Subcutaneous abdominal adipose tissue (tissue), 5 donors: ENCODE data around the gene FGF9.

Experiments used
- H3K27ac ChIP-seq: one replicate; pipeline ENCODE4 v1.7.0; 2013; ENCODE audit warnings: low read depth, mild to moderate bottlenecking, inconsistent platforms, low read length, moderate library complexity
- H3K27me3 ChIP-seq, 5 donors: one replicate each; pipeline ENCODE4 v1.7.0; 2013; ENCODE audit warnings: low read length in 5 of 5, inconsistent platforms in 1 of 5; ENCODE audit not compliant: control insufficient read depth in 5 of 5, insufficient read depth in 4 of 5
- H3K36me3 ChIP-seq, 5 donors: one replicate each; pipeline ENCODE4 v1.7.0; 2013; ENCODE audit warnings: low read length in 5 of 5; ENCODE audit not compliant: control insufficient read depth in 5 of 5, insufficient read depth in 5 of 5
- H3K4me1 ChIP-seq, 5 donors: one replicate each; pipeline ENCODE4 v1.7.0; 2013; ENCODE audit warnings: low read length in 5 of 5, mild to moderate bottlenecking in 3 of 5, moderate library complexity in 1 of 5; ENCODE audit not compliant: control insufficient read depth in 5 of 5, insufficient read depth in 5 of 5
- H3K4me3 ChIP-seq, 5 donors: one replicate each; pipeline ENCODE4 v1.7.0; 2013; ENCODE audit warnings: low read length in 5 of 5, low read depth in 1 of 5
- H3K9ac ChIP-seq, 5 donors: one replicate each; pipeline ENCODE4 v1.7.0; 2013; ENCODE audit warnings: low read length in 5 of 5, mild to moderate bottlenecking in 4 of 5, moderate library complexity in 3 of 5
- H3K9me3 ChIP-seq, 5 donors: one replicate each; pipeline ENCODE4 v1.7.0; 2013; ENCODE audit warnings: low read length in 5 of 5; ENCODE audit not compliant: control insufficient read depth in 5 of 5
- donor health status: healthy.
- donor health status: healthy.
- donor health status: healthy.
- donor health status: healthy.
- donor health status: healthy.

The FGF9 gene

DNA sequence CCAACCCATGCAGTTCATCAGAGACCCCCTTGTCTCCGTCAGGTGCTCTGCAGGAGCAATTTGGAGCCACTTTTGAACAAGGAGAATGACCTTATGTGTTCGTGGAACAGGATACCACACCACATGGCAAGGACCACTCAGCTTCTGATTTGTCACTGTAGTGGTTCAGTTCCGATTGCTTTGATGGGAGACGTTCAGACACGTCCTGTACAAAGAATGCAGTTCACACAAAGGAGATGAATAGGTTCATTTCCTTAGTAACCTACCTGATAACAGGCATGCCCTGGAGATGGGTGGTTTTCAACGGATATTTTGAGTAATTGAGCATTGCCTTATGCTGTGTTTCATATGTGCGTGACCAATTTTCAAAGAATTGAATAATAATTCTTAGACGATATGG is 17.2 kb downstream of the FGF9 start:
- H3K27ac ChIP-seq: no peak overlapping the region
- no peaks in the 10 kb centered on the region for H3K9me3 ChIP-seq
- H3K36me3 ChIP-seq: no peaks in the 10 kb centered on the region
- no peaks in the 10 kb centered on the region for H3K4me1 ChIP-seq
- peaks cover 0 to 8% (median 0%) of the 10 kb centered on the region in 5 donors for H3K27me3 ChIP-seq
- no peak overlapping the region for H3K4me3 ChIP-seq
- H3K9ac ChIP-seq: no peak overlapping the region

DNA sequence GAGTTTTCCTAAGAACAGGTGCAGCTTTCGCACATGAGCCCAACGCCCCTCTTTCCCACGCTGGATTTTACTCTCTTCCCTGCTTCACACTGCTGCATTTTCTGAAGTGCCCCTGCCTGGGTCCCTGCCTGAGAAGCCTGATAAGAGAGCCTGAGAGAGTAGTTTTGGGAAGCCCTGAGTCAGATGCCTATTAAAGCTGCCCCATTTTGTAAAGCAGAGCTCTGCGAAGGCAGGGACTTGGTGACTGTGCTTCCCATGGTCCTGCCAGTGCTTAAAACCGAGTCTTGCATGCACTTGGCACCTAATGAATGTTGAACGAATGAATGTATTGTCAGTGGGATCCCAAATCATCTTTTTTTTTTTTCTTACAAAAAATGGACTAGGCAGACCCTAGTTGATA is 18.2 kb downstream of the FGF9 start:
- no peak overlapping the region for H3K9ac ChIP-seq
- H3K27ac ChIP-seq: no peak overlapping the region
- no peaks in the 10 kb centered on the region for H3K36me3 ChIP-seq
- H3K4me1 ChIP-seq: no peaks in the 10 kb centered on the region
- H3K9me3 ChIP-seq: no peaks in the 10 kb centered on the region
- H3K27me3 ChIP-seq: peaks cover 0 to 5% (median 0%) of the 10 kb centered on the region in 5 donors
- H3K4me3 ChIP-seq: no peak overlapping the region

DNA sequence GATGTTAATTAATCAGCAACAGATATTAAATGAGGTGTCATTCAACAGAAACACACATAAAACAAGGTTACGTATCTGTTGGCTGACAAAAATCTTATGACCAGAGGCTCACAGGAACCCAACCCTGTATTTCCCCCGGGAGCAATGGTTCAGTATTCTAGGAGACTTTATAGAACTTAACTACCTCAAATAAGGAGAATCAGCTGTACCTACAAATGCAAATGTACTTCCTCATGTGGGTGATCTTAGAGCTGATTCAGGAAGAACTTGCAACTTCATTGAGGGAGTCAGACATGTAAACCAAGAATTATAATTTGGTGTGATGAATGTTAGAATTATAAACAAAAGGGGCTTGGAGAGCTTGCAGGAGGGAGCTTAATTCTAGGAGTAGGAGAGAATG is 20.1 kb downstream of the FGF9 start:
- H3K27me3 ChIP-seq: peaks cover 0 to 5% (median 0%) of the 10 kb centered on the region in 5 donors
- no peak overlapping the region for H3K27ac ChIP-seq
- H3K36me3 ChIP-seq: no peaks in the 10 kb centered on the region
- no peak overlapping the region for H3K4me3 ChIP-seq
- H3K4me1 ChIP-seq: no peaks in the 10 kb centered on the region
- no peak overlapping the region for H3K9ac ChIP-seq
- no peaks in the 10 kb centered on the region for H3K9me3 ChIP-seq

DNA sequence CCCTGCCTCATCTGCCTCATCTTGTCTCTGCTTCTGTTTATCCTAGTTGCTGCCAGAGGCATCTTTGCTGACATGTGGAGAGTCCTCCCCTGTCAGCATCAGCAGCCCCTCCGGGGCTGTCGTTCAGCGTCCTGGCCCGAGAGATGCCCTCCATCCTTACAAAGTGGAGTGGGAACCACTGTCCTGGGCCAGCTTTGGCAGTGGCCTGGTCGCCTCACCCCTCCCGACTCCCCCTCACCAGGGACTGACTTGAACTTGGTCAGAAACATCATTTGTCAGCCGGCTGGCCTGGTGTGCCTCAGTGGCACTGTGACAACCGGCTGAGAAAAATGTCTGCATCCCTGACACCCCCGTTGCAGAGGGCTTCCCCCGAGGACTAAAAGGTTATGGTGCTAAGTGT is 20.6 kb downstream of the FGF9 start:
- no peak overlapping the region for H3K27ac ChIP-seq

DNA sequence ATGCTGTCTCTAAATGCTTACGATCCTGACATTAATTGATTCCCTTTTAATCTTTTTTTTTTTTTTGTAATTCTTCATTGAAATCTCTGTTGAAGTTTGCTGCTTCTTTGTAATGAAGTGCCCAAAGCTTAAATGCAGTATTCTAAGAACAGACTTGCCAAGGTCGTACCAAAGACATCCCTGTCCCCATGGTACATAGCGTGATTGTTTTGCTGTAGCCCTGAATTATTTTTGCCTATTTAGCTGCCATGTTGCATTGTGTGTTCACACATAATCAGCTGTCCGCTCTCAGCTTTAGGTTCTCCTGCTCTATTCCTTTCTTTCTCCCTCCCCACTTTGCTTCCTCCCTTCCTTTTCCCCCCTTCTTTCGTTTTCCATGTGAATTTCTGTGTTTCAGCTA is 21.1 kb downstream of the FGF9 start:
- Histone ChIP-seq H3K4me3 (no peak overlapping the region), H3K36me3 (no peaks in the 10 kb centered on the region), H3K4me1 (no peaks in the 10 kb centered on the region), H3K27me3 (peaks cover 0 to 5% (median 0%) of the 10 kb centered on the region in 5 donors), H3K9me3 (no peaks in the 10 kb centered on the region), H3K27ac (no peak overlapping the region), H3K9ac (no peak overlapping the region)

More for the DNA sequence above, 20.6 kb downstream of the FGF9 start:
- H3K9me3 ChIP-seq: no peaks in the 10 kb centered on the region
- no peak overlapping the region for H3K9ac ChIP-seq
- H3K27me3 ChIP-seq: peaks cover 0 to 5% (median 0%) of the 10 kb centered on the region in 5 donors
- H3K4me3 ChIP-seq: no peak overlapping the region
- no peaks in the 10 kb centered on the region for H3K36me3 ChIP-seq
- H3K4me1 ChIP-seq: no peaks in the 10 kb centered on the region

DNA sequence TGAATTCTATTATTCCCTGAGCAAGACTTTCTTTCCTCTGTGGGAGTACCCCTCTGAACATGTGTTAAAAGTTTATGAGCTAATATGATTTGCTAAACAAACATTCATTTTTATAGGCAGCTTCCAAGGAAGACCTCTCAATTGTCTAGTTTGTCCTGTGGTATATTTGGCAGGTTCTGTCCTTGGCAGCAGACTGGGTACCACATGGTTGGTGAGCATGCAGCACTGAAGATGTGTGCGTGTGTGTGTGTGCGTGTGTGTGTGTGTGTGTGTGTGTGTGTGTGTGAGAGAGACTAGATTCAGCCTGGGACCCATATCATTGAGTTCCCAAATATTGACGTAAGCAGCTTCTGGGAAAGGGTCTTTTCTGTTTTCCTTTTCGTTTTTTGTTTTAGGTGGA is 24.0 kb downstream of the FGF9 start:
- Histone ChIP-seq H3K27me3 (peaks cover 0 to 3% (median 0%) of the 10 kb centered on the region in 5 donors), H3K9me3 (no peaks in the 10 kb centered on the region), H3K27ac (no peak overlapping the region), H3K36me3 (no peaks in the 10 kb centered on the region), H3K4me1 (peaks cover 0 to 4% (median 0%) of the 10 kb centered on the region in 5 donors), H3K9ac (no peak overlapping the region), H3K4me3 (no peak overlapping the region)

DNA sequence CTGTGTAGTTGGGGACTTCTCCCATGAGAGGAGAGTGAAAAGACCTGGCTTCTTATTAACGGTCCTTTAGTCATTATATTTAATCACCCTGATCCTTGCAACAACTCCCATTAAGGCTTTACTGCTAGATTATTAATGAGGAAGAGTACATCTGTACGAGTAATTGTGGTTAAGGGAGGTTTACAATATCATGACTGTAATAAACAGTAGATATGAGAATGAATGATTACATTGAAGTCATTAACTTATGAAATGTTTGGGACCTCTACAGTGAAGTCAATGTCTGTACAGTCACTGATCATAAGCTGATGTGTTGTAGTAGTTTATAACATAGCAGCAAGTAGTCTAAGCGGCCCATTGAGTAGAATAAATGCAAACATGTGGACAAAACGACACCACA is 24.7 kb downstream of the FGF9 start:
- no peak overlapping the region for H3K27ac ChIP-seq
- no peak overlapping the region for H3K9ac ChIP-seq
- H3K4me1 ChIP-seq: peaks cover 0 to 4% (median 0%) of the 10 kb centered on the region in 5 donors
- no peaks in the 10 kb centered on the region for H3K9me3 ChIP-seq
- H3K36me3 ChIP-seq: no peaks in the 10 kb centered on the region
- H3K4me3 ChIP-seq: no peak overlapping the region
- peaks cover 0 to 3% (median 0%) of the 10 kb centered on the region in 5 donors for H3K27me3 ChIP-seq

DNA sequence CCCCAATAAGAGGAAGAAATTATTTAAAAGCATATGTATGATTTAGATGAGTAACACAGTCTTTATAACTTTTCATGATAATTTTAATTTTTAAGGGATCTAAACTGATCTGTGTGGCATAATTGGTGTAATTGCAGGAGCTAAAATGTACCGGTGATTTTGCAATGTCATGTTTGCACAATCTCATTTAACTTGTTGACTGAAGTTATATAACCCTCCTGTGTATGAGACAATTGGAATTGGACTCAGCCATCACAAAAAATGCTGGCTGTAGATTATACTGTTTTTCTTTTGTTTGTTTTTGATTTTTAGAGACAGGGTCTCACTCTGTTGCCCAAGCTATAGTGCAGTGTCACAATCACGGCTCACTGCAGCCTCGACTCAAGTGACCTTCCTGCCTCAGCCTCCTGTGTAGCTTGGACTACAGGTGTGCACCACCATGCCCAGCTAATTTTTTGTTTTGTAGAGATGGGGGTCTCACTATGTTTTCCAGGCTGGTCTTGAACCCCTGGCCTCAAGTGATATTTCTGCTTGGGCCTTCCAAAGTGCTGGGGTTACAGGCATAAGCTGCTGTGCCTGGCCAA is 26.1 kb downstream of the FGF9 start:
- Histone ChIP-seq H3K9ac (no peak overlapping the region), H3K4me3 (no peak overlapping the region), H3K36me3 (no peaks in the 10 kb centered on the region), H3K9me3 (no peaks in the 10 kb centered on the region), H3K4me1 (peaks cover 0 to 4% (median 0%) of the 10 kb centered on the region in 5 donors), H3K27me3 (peaks cover 0 to 3% (median 0%) of the 10 kb centered on the region in 5 donors), H3K27ac (no peak overlapping the region)

DNA sequence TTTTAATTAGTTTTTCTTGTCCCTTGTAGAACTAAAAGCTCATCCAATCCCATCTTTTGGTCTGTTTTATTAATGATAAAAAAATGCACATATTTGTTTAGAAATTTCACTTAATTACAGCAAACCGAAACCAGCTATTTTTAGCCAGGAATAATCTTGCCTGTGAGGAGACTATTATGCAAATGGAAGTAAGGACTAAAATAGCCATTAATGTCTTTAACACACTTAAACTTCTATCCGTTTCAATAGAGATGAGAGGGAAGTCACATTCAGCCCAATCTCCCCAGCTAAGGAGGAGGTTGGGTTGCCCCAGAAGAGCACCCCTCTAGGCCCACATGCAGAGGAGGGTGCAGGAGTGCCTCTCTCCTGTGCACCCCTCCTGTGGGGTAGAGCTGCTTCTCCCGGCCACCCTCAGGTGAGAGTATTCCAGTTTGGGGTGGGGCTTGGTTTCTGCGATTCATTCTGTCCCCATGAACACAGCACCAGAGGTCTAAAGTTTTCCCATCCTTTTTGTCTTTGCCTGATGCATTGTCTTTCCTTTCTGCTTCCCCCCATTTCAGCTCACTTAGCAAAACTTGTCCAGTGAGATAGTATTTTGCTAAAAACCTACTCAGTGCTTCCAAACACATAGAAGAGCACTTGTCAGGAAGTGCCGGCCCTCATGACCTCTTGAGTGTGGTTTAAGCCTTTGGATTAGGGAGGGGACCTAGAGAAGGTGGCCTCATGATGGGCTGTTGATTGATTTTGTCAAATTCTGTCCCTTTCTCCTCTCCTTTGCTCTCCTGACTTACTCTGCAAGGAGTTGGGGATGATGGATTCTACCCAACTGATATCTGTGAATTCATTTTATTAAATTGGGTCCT is 28.2 kb downstream of the FGF9 start:
- H3K4me3 ChIP-seq: no peak overlapping the region
- no peak overlapping the region for H3K9ac ChIP-seq

DNA sequence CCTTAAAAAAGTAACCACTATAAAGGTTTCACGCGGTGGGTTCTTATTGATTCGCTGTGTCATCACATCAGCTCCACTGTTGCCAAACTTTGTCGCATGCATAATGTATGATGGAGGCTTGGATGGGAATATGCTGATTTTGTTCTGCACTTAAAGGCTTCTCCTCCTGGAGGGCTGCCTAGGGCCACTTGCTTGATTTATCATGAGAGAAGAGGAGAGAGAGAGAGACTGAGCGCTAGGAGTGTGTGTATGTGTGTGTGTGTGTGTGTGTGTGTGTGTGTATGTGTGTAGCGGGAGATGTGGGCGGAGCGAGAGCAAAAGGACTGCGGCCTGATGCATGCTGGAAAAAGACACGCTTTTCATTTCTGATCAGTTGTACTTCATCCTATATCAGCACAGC is 30.6 kb downstream of the FGF9 start:
- no peak overlapping the region for H3K9ac ChIP-seq
- no peak overlapping the region for H3K4me3 ChIP-seq
- peaks cover 0 to 4% (median 0%) of the 10 kb centered on the region in 5 donors for H3K4me1 ChIP-seq
- H3K36me3 ChIP-seq: no peaks in the 10 kb centered on the region
- no peaks in the 10 kb centered on the region for H3K9me3 ChIP-seq
- H3K27me3 ChIP-seq: peaks cover 0 to 3% (median 0%) of the 10 kb centered on the region in 5 donors
- H3K27ac ChIP-seq: no peak overlapping the region

More for the DNA sequence above, 28.2 kb downstream of the FGF9 start:
- H3K27me3 ChIP-seq: peaks cover 0 to 3% (median 0%) of the 10 kb centered on the region in 5 donors
- H3K4me1 ChIP-seq: peaks cover 0 to 4% (median 0%) of the 10 kb centered on the region in 5 donors
- no peaks in the 10 kb centered on the region for H3K9me3 ChIP-seq
- H3K36me3 ChIP-seq: no peaks in the 10 kb centered on the region
- H3K27ac ChIP-seq: no peak overlapping the region
